Fibroblast of lung (primary cell): ENCODE results near the gene CD82. TPM values are rescaled to one million over a fixed set of nuclear protein-coding genes. Genes with fewer than 3 reads are reported as not detected.
"Not testable (repeated sequence)": the region's sequence is repeated elsewhere in the genome, so short reads cannot be mapped to it uniquely, and the experiment has no call there.

ENCODE experiments used
- DNase-seq, 2 donors: peaks; one replicate each; pipeline versions ENCODE4 v3.0.0 to v3.0.0-alpha.2; 2010; ENCODE audit warnings: low read depth in 2 of 2
- H2AFZ ChIP-seq: 2 replicates; pipeline ENCODE4 v1.5.1; 2012; ENCODE audit warnings: low read length, control low read depth, inconsistent platforms
- H3K27ac ChIP-seq: 2 replicates; pipeline ENCODE4 v1.5.1; 2011; ENCODE audit warnings: low read length, control low read depth; ENCODE audit not compliant: insufficient read depth
- H3K27me3 ChIP-seq: 2 replicates; pipeline ENCODE4 v1.5.1; 2011; ENCODE audit warnings: mild to moderate bottlenecking, low read length; ENCODE audit not compliant: control insufficient read depth, insufficient read depth
- H3K36me3 ChIP-seq: 2 replicates; pipeline ENCODE4 v1.5.1; 2011; ENCODE audit warnings: low read length; ENCODE audit not compliant: control insufficient read depth, insufficient read depth
- H3K4me1 ChIP-seq: 2 replicates; pipeline ENCODE4 v1.5.1; 2011; ENCODE audit warnings: low read length; ENCODE audit not compliant: control insufficient read depth, insufficient read depth; ENCODE audit errors: extremely low read depth
- H3K4me2 ChIP-seq: 2 replicates; pipeline ENCODE4 v1.5.1; 2011; ENCODE audit warnings: low read length, control low read depth; ENCODE audit not compliant: insufficient read depth; ENCODE audit errors: extremely low read depth
- H3K4me3 ChIP-seq, 4 experiments: fragments of 200-600 bp in 1 of 4; sonication (generic) in 1 of 4; replicated peaks in 1 of 4; 2 replicates each; pipeline ENCODE4 v1.5.1; 2011 to 2016; ENCODE audit warnings: low read length in 4 of 4, low read depth in 3 of 4, mild to moderate bottlenecking in 3 of 4, control low read depth in 2 of 4, inconsistent platforms in 1 of 4, mixed read lengths in 1 of 4; ENCODE audit not compliant: insufficient read depth in 1 of 4; ENCODE audit errors: control extremely low read depth in 1 of 4
- H3K79me2 ChIP-seq: 2 replicates; pipeline ENCODE4 v1.5.1; 2012; ENCODE audit warnings: mild to moderate bottlenecking, low read length, inconsistent platforms; ENCODE audit not compliant: control insufficient read depth, insufficient read depth
- H3K9ac ChIP-seq: 2 replicates; pipeline ENCODE4 v1.5.1; 2011; ENCODE audit warnings: mild to moderate bottlenecking, low read length, control low read depth; ENCODE audit not compliant: insufficient read depth
- H3K9me3 ChIP-seq: 2 replicates; pipeline ENCODE4 v1.5.1; 2012; ENCODE audit warnings: low read depth, low read length; ENCODE audit not compliant: control insufficient read depth, insufficient read depth
- H4K20me1 ChIP-seq: 2 replicates; pipeline ENCODE4 v1.5.1; 2011; ENCODE audit warnings: low read length; ENCODE audit not compliant: control insufficient read depth, insufficient read depth; ENCODE audit errors: extremely low read depth
- CTCF ChIP-seq, 2 donors: IDR thresholded peaks in 1 of 2; conservative IDR thresholded peaks in 1 of 2; 1 replicate in 1 of 2; 2 replicates in 1 of 2; pipeline ENCODE4 v1.5.1; 2011 to 2012; ENCODE audit warnings: low read length in 2 of 2, control low read depth in 1 of 2, inconsistent platforms in 1 of 2, low read depth in 1 of 2, mild to moderate bottlenecking in 1 of 2
- EZH2 ChIP-seq: IDR thresholded peaks from 2 replicates; pipeline ENCODE4 v1.5.1; 2012; ENCODE audit warnings: low read length, control low read depth, mild to moderate bottlenecking; ENCODE audit errors: missing control alignments
- polyA plus RNA-seq, 2 donors: library from polyadenylated mRNA; depleted of rRNA in 1 of 2; stranded (reverse) in 1 of 2; unstranded in 1 of 2; fragments of >200 nt; gene quantifications; 2 replicates each; pipeline ENCODE4 v1.2.1, GENCODE V29; 2011 to 2012; ENCODE audit warnings: missing spikeins in 1 of 2
- total RNA-seq: library from RNA; depleted of rRNA; stranded (reverse); fragments of >200 nt; gene quantifications from 2 replicates; pipeline ENCODE4 v1.2.1, GENCODE V29; 2014

Gene CD82
- total and polyA plus RNA-seq, 2 donors (not counting 1 experiment from before 2014, with no cell fraction given): 54.2 to 114 TPM

GRCh38 chr11:44638032-44638431 is 72.6 kb downstream of the CD82 start:
- H2AFZ ChIP-seq: no peak overlapping the region
- H3K9ac ChIP-seq: no peak overlapping the region
- no peaks in the 10 kb centered on the region for H3K9me3 ChIP-seq
- no peaks in the 10 kb centered on the region for H3K4me1 ChIP-seq
- no peaks in the 10 kb centered on the region for H3K27me3 ChIP-seq
- H3K4me2 ChIP-seq: no peak overlapping the region
- H3K27ac ChIP-seq: no peak overlapping the region
- no peaks in the 10 kb centered on the region for H3K79me2 ChIP-seq
- TF ChIP-seq EZH2: no peak
- H4K20me1 ChIP-seq: no peaks in the 10 kb centered on the region
- H3K36me3 ChIP-seq: no peaks in the 10 kb centered on the region
- no peak for DNase-seq
- H3K4me3 ChIP-seq: no peak overlapping the region

GRCh38 chr11:44643217-44643616 is 77.8 kb downstream of the CD82 start:
- H3K79me2 ChIP-seq: no peaks in the 10 kb centered on the region
- no peaks in the 10 kb centered on the region for H3K4me1 ChIP-seq
- H3K4me3 ChIP-seq: no peak overlapping the region
- H2AFZ ChIP-seq: no peak overlapping the region
- H3K27me3 ChIP-seq: no peaks in the 10 kb centered on the region
- no peak for TF ChIP-seq CTCF (conservative IDR thresholded peaks at IDR 0.05 in 1 of 2, IDR thresholded peaks at IDR 0.05 in 1 of 2; ENCODE audit: low read depth in 1 of 2, low read length in 2 of 2)
- no peaks in the 10 kb centered on the region for H3K36me3 ChIP-seq
- no peak overlapping the region for H3K27ac ChIP-seq
- H3K9me3 ChIP-seq: no peaks in the 10 kb centered on the region
- H4K20me1 ChIP-seq: no peaks in the 10 kb centered on the region
- no peak overlapping the region for H3K9ac ChIP-seq
- no peak for DNase-seq
- no peak overlapping the region for H3K4me2 ChIP-seq

- no peaks in the 10 kb centered on the region for H3K79me2 ChIP-seq
- no peak overlapping the region for H3K4me2 ChIP-seq
- no peaks in the 10 kb centered on the region for H3K9me3 ChIP-seq
- no peaks in the 10 kb centered on the region for H3K4me1 ChIP-seq
- no peak overlapping the region for H3K4me3 ChIP-seq
- no peak overlapping the region for H3K27ac ChIP-seq
- no peak overlapping the region for H2AFZ ChIP-seq
- H4K20me1 ChIP-seq: no peaks in the 10 kb centered on the region
- DNase-seq: no peak
- H3K27me3 ChIP-seq: no peaks in the 10 kb centered on the region
- no peaks in the 10 kb centered on the region for H3K36me3 ChIP-seq
- TF ChIP-seq EZH2: no peak
- TF ChIP-seq CTCF (conservative IDR thresholded peaks at IDR 0.05 in 1 of 2, IDR thresholded peaks at IDR 0.05 in 1 of 2; ENCODE audit: low read depth in 1 of 2, low read length in 2 of 2): no peak
- no peak overlapping the region for H3K9ac ChIP-seq
These were observed 80.4 kb downstream of the CD82 start for GRCh38 chr11:44645827-44646226.

- H3K36me3 ChIP-seq, H3K4me1 ChIP-seq, H2AFZ ChIP-seq, H3K9ac ChIP-seq, H3K4me3 ChIP-seq, H3K4me2 ChIP-seq, H4K20me1 ChIP-seq, H3K27me3 ChIP-seq, H3K79me2 ChIP-seq, H3K27ac ChIP-seq, H3K9me3 ChIP-seq: not testable (repeated sequence)
- peak in 1 of 2 donors; percentile 32 for DNase-seq
These were observed 81.9 kb downstream of the CD82 start for GRCh38 chr11:44647255-44647955.
